ENCODE data around the gene AHSG.

Gene AHSG

GRCh38 chr3:186642014-186642413, 29.2 kb downstream of the AHSG start:
- no peak for DNase-seq (ENCODE audit: low read depth)

- no peak for DNase-seq (ENCODE audit: low read depth)
Measured at GRCh38 chr3:186643493-186643892, 30.6 kb downstream of the AHSG start.

- DNase-seq (ENCODE audit: low read depth): no peak
Measured at GRCh38 chr3:186644683-186645082, 31.8 kb downstream of the AHSG start.

- DNase-seq (ENCODE audit: low read depth): no peak
Measured at GRCh38 chr3:186646106-186646505, 33.2 kb downstream of the AHSG start.

- no peak for DNase-seq (ENCODE audit: low read depth)
Measured at GRCh38 chr3:186646841-186647240, 34.0 kb downstream of the AHSG start.

GRCh38 chr3:186648851-186649250, 36.0 kb downstream of the AHSG start:
- DNase-seq (ENCODE audit: low read depth): no peak

- DNase-seq (ENCODE audit: low read depth): no peak
Measured at GRCh38 chr3:186651678-186652215, 38.9 kb downstream of the AHSG start.

- no peak for DNase-seq (ENCODE audit: low read depth)
Measured at GRCh38 chr3:186653080-186653707, 40.3 kb downstream of the AHSG start.

- DNase-seq (ENCODE audit: low read depth): no peak
Measured at GRCh38 chr3:186653984-186654383, 41.1 kb downstream of the AHSG start.

GRCh38 chr3:186663361-186664118, 50.7 kb downstream of the AHSG start:
- no peak for DNase-seq (ENCODE audit: low read depth)

GRCh38 chr3:186664119-186664495, 51.2 kb downstream of the AHSG start:
- no peak for DNase-seq (ENCODE audit: low read depth)

- DNase-seq (ENCODE audit: low read depth): no peak
Measured at GRCh38 chr3:186664506-186664905, 51.6 kb downstream of the AHSG start.

- no peak for DNase-seq (ENCODE audit: low read depth)
Measured at GRCh38 chr3:186665625-186666188, 52.8 kb downstream of the AHSG start, which contains the start of gene HRG. Gene HRG, plus strand, starts transcription at chr3:186666014. Its CDS starts 18 bp downstream, at chr3:186666032.

GRCh38 chr3:186668426-186668825, 55.6 kb downstream of the AHSG start:
- DNase-seq (ENCODE audit: low read depth): no peak

GRCh38 chr3:186669378-186670084, 56.7 kb downstream of the AHSG start:
- no peak for DNase-seq (ENCODE audit: low read depth)

GRCh38 chr3:186670155-186670554, 57.3 kb downstream of the AHSG start:
- no peak for DNase-seq (ENCODE audit: low read depth)
